GM23248 (cell line): ENCODE results near the gene SIAE. TPM values are rescaled to one million over a fixed set of nuclear protein-coding genes. Genes with fewer than 3 reads are reported as not detected.

ENCODE experiments used
- DNase-seq: peaks from one replicate; pipeline ENCODE4 v3.0.0-alpha.2; 2015
- H2AFZ ChIP-seq: fragments of 200-600 bp; sonication (generic); 2 replicates; pipeline ENCODE4 v1.6.1; 2016; ENCODE audit warnings: antibody characterized with exemption
- H3F3A ChIP-seq: fragments of 200-600 bp; sonication (generic); 2 replicates; pipeline ENCODE4 v1.6.1; 2016; ENCODE audit warnings: mild to moderate bottlenecking, antibody characterized with exemption, mixed run types; ENCODE audit not compliant: insufficient read depth
- H3K27ac ChIP-seq: fragments of 200-600 bp; sonication (generic); 2 replicates; pipeline ENCODE4 v1.5.1; 2016; ENCODE audit warnings: mild to moderate bottlenecking
- H3K27me3 ChIP-seq: fragments of 200-600 bp; sonication (generic); replicated peaks from 2 replicates; pipeline ENCODE4 v1.6.1; 2016; ENCODE audit warnings: mild to moderate bottlenecking; ENCODE audit not compliant: insufficient read depth
- H3K36me3 ChIP-seq: fragments of 200-600 bp; sonication (generic); 2 replicates; pipeline ENCODE4 v1.6.1; 2016; ENCODE audit warnings: low read depth, mild to moderate bottlenecking
- H3K4me1 ChIP-seq: fragments of 200-600 bp; sonication (generic); 2 replicates; pipeline ENCODE4 v1.6.1; 2016; ENCODE audit warnings: mild to moderate bottlenecking; ENCODE audit not compliant: insufficient read depth
- H3K4me2 ChIP-seq: fragments of 200-600 bp; sonication (generic); one replicate; pipeline ENCODE4 v1.6.1; 2016; ENCODE audit warnings: mild to moderate bottlenecking; ENCODE audit not compliant: unreplicated experiment
- H3K4me3 ChIP-seq: fragments of 200-600 bp; sonication (generic); 2 replicates; pipeline ENCODE4 v1.5.1; 2016; ENCODE audit warnings: mild to moderate bottlenecking
- H3K79me2 ChIP-seq: fragments of 200-600 bp; sonication (generic); 2 replicates; pipeline ENCODE4 v1.6.1; 2016; ENCODE audit warnings: mild to moderate bottlenecking; ENCODE audit not compliant: insufficient read depth
- H3K9ac ChIP-seq: fragments of 200-600 bp; sonication (generic); 2 replicates; pipeline ENCODE4 v1.6.1; 2016; ENCODE audit warnings: mild to moderate bottlenecking
- H3K9me2 ChIP-seq: fragments of 200-600 bp; sonication (generic); 2 replicates; pipeline ENCODE4 v1.6.1; 2016; ENCODE audit warnings: mixed run types, mild to moderate bottlenecking, moderate library complexity; ENCODE audit not compliant: insufficient read depth
- H3K9me3 ChIP-seq: fragments of 200-600 bp; sonication (generic); one replicate; pipeline ENCODE4 v1.6.1; 2017; ENCODE audit warnings: low read depth
- H4K20me1 ChIP-seq: fragments of 200-600 bp; sonication (generic); 2 replicates; pipeline ENCODE4 v1.6.0; 2016; ENCODE audit not compliant: insufficient read depth
- EZH2 ChIP-seq: fragments of 200-600 bp; sonication (generic); IDR thresholded peaks from 2 replicates; pipeline ENCODE4 v1.6.1; 2018; ENCODE audit warnings: antibody characterized with exemption, mild to moderate bottlenecking; ENCODE audit not compliant: insufficient read depth, poor library complexity, severe bottlenecking
- EZH2phosphoT487 ChIP-seq: fragments of 200-600 bp; sonication (generic); IDR thresholded peaks from 2 replicates; pipeline ENCODE4 v1.6.1; 2018; ENCODE audit warnings: antibody characterized with exemption, moderate library complexity, mild to moderate bottlenecking, low read depth; ENCODE audit not compliant: insufficient read depth
- WGBS, 2 experiments: methylation state at CpG; one replicate each; pipeline ENCODE4 v1.1.6; 2015 to 2017; ENCODE audit warnings: low lambda C conversion rate in 2 of 2, low coverage in 1 of 2; ENCODE audit errors: missing lambda C conversion rate in 2 of 2; 5-methylcytosine and 5-hydroxymethylcytosine counted together
- in situ Hi-C: fragments of 300-500 bp; cut with MboI; formaldehyde crosslinking; loops from 2 replicates; pipeline ENCODE4 v1.15.0; 2020
- polyA plus RNA-seq: library from polyadenylated mRNA; unstranded; fragments of >200 nt; fragmentation: Nextera tagmentation; extraction: Ambion mirVana; gene quantifications from 2 replicates; pipeline ENCODE4 v1.2.1, GENCODE V29; 2016
- total RNA-seq: library from RNA; depleted of rRNA; stranded (reverse); fragments of >200 nt; shearing (Covaris generic); gene quantifications from 2 replicates; pipeline ENCODE4 v1.2.3, GENCODE V29; 2014

Gene SIAE
- total and polyA plus RNA-seq, 2 experiments from 2014 or later = 7.2 to 19.5 TPM

GRCh38 chr11:124707829-124708228 is 34.3 kb upstream of the SIAE start:
- Histone ChIP-seq H3F3A (no peaks in the 10 kb centered on the region), H2AFZ (no peak overlapping the region), H3K27ac (no peak overlapping the region), H3K9me2 (no peaks in the 10 kb centered on the region; the same call in 1 of the 2 replicates), H3K36me3 (no peaks in the 10 kb centered on the region), H3K79me2 (no peaks in the 10 kb centered on the region), H3K9ac (no peak overlapping the region), H3K27me3 (peaks cover 13% of the 10 kb centered on the region; the same call in 1 of the 2 replicates), H3K9me3 (no peaks in the 10 kb centered on the region), H3K4me2 (no peak overlapping the region), H3K4me3 (no peak overlapping the region), H3K4me1 (no peaks in the 10 kb centered on the region), H4K20me1 (no peaks in the 10 kb centered on the region)
- WGBS, 2 experiments = 41 to 46% methylated on average over 4 of the region's 4 CpGs
- no peak for DNase-seq
- in situ Hi-C loops = no loop called here
- TF ChIP-seq EZH2 (no peak), EZH2phosphoT487 (no peak)

GRCh38 chr11:124700028-124700427 is 26.5 kb upstream of the SIAE start:
- Histone ChIP-seq H3K4me1 (no peaks in the 10 kb centered on the region), H3K36me3 (no peaks in the 10 kb centered on the region), H3K4me2 (no peak overlapping the region), H3K79me2 (no peaks in the 10 kb centered on the region), H4K20me1 (no peaks in the 10 kb centered on the region), H3K9me2 (no peaks in the 10 kb centered on the region), H3K27me3 (0 out of 2 replicates have a peak, but pooled peaks cover 12% of the 10 kb centered on the region), H3K27ac (no peak overlapping the region), H3K9ac (no peak overlapping the region), H3K4me3 (no peak overlapping the region), H3F3A (no peaks in the 10 kb centered on the region), H2AFZ (no peak overlapping the region), H3K9me3 (no peaks in the 10 kb centered on the region)
- in situ Hi-C loops = no loop called here
- no peak for DNase-seq
- no peak for TF ChIP-seq EZH2
- no peak for TF ChIP-seq EZH2phosphoT487

- H2AFZ ChIP-seq = no peak overlapping the region
- 37 to 46% methylated on average over 1 of the region's 1 CpG for WGBS, 2 experiments
- H3K27ac ChIP-seq = no peak overlapping the region
- in situ Hi-C loops = no loop called here
- no peaks in the 10 kb centered on the region for H4K20me1 ChIP-seq
- no peak for DNase-seq
- no peaks in the 10 kb centered on the region for H3F3A ChIP-seq
- no peaks in the 10 kb centered on the region for H3K9me2 ChIP-seq
- H3K9ac ChIP-seq = no peak overlapping the region
- no peaks in the 10 kb centered on the region for H3K9me3 ChIP-seq
- no peak overlapping the region for H3K4me3 ChIP-seq
- no peaks in the 10 kb centered on the region for H3K79me2 ChIP-seq
- H3K27me3 ChIP-seq = 0 out of 2 replicates have a peak, but pooled peaks cover 12% of the 10 kb centered on the region
- H3K36me3 ChIP-seq = no peaks in the 10 kb centered on the region
- H3K4me1 ChIP-seq = no peaks in the 10 kb centered on the region
- TF ChIP-seq EZH2 (no peak), EZH2phosphoT487 (no peak)
- H3K4me2 ChIP-seq = no peak overlapping the region
Measured at GRCh38 chr11:124699547-124699946, 26.0 kb upstream of the SIAE start.

GRCh38 chr11:124693142-124693541 is 19.6 kb upstream of the SIAE start:
- no peak overlapping the region for H3K27ac ChIP-seq
- in situ Hi-C loops = no loop called here
- no peak overlapping the region for H2AFZ ChIP-seq
- H3K27me3 ChIP-seq = no peaks in the 10 kb centered on the region
- H3K9me2 ChIP-seq = no peaks in the 10 kb centered on the region
- H3F3A ChIP-seq = no peaks in the 10 kb centered on the region
- DNase-seq = no peak
- 74 to 77% methylated on average over 2 of the region's 2 CpGs for WGBS, 2 experiments
- no peaks in the 10 kb centered on the region for H3K79me2 ChIP-seq
- no peak overlapping the region for H3K9ac ChIP-seq
- no peaks in the 10 kb centered on the region for H3K4me1 ChIP-seq
- TF ChIP-seq EZH2phosphoT487 (no peak), EZH2 (no peak)
- no peak overlapping the region for H3K4me3 ChIP-seq
- H3K9me3 ChIP-seq = no peaks in the 10 kb centered on the region
- no peak overlapping the region for H3K4me2 ChIP-seq
- H4K20me1 ChIP-seq = no peaks in the 10 kb centered on the region
- no peaks in the 10 kb centered on the region for H3K36me3 ChIP-seq

- Histone ChIP-seq H3K9me3 (peaks cover 3% of the 10 kb centered on the region), H3K9me2 (no peaks in the 10 kb centered on the region), H3K36me3 (peaks cover 7% of the 10 kb centered on the region; the same call in 1 of the 2 replicates), H2AFZ (no peak overlapping the region), H3K4me3 (no peak overlapping the region), H4K20me1 (no peaks in the 10 kb centered on the region), H3K4me2 (no peak overlapping the region), H3K4me1 (no peaks in the 10 kb centered on the region), H3K9ac (no peak overlapping the region), H3F3A (no peaks in the 10 kb centered on the region), H3K27ac (no peak overlapping the region), H3K79me2 (no peaks in the 10 kb centered on the region), H3K27me3 (no peaks in the 10 kb centered on the region)
- no peak for TF ChIP-seq EZH2phosphoT487
- TF ChIP-seq EZH2 = no peak
- no peak for DNase-seq
- in situ Hi-C loops = no loop called here
- 96 to 100% methylated on average over 1 of the region's 1 CpG for WGBS, 2 experiments
Measured at GRCh38 chr11:124682443-124682842, 8.9 kb upstream of the SIAE start.
